ENCODE data around the gene PPIH. TPM values are rescaled to one million over a fixed set of nuclear protein-coding genes. Genes with fewer than 3 reads are reported as not detected.

Gene PPIH
- total and polyA plus RNA-seq, 2 of the 13 experiments (the other 11 are each of a cell fraction or from before 2014, with no cell fraction given), result 29.9 to 72.6 TPM

GRCh38 chr1:42657981-42658876, at the start of gene PPIH (continued):
- no peak for TF ChIP-seq ZNF597 (CRISPR knock-in tag; IDR thresholded peaks at IDR 0.05)
- TF ChIP-seq ZNF263 (CRISPR knock-in tag; IDR thresholded peaks at IDR 0.05), result 0 out of 2 replicates have a peak, but pooled peaks have one; percentile 48
- TF ChIP-seq SKIL (CRISPR knock-in tag; IDR thresholded peaks at IDR 0.05; ENCODE audit: borderline replicate concordance), result peak; percentile 66; the same call in 1 of the 2 replicates
- peak; percentile 57 for TF ChIP-seq TCF7 (IDR thresholded peaks at IDR 0.05; ENCODE audit: low read depth)
- TF ChIP-seq MEIS2 (CRISPR knock-in tag; IDR thresholded peaks at IDR 0.05), result no peak
- TF ChIP-seq ZSCAN12 (CRISPR knock-in tag; IDR thresholded peaks at IDR 0.05), result no peak
- TF ChIP-seq DRAP1 (CRISPR knock-in tag; IDR thresholded peaks at IDR 0.05), result peak; percentile 72
- TF ChIP-seq ZNF550 (CRISPR knock-in tag; IDR thresholded peaks at IDR 0.05; ENCODE audit: borderline replicate concordance), result 0 out of 2 replicates have a peak, but pooled peaks have one; percentile 85
- TF ChIP-seq KDM4B (CRISPR knock-in tag; IDR thresholded peaks at IDR 0.05), result peak; percentile 75; the same call in 1 of the 2 replicates
- no peak for TF ChIP-seq IKZF4 (CRISPR knock-in tag; IDR thresholded peaks at IDR 0.05; ENCODE audit: borderline replicate concordance, low read depth, not compliant biosample characterization)
- TF ChIP-seq ZBTB3 (CRISPR knock-in tag; IDR thresholded peaks at IDR 0.05; ENCODE audit: borderline replicate concordance, low read depth), result no peak
- 0 out of 2 replicates have a peak, but pooled peaks have one; percentile 10 for TF ChIP-seq SIX1 (CRISPR knock-in tag; IDR thresholded peaks at IDR 0.05; ENCODE audit: borderline replicate concordance)
- TF ChIP-seq ZNF879 (CRISPR knock-in tag; IDR thresholded peaks at IDR 0.05), result 0 out of 2 replicates have a peak, but pooled peaks have one; percentile 32
- peak; percentile 70; the same call in 1 of the 2 replicates for TF ChIP-seq PHF21A (CRISPR knock-in tag; IDR thresholded peaks at IDR 0.05)
- TF ChIP-seq AGO1 (IDR thresholded peaks at IDR 0.05; ENCODE audit: low read depth, low read length, poor library complexity, severe bottlenecking), result peak; percentile 86
- TF ChIP-seq HNRNPL (IDR thresholded peaks at IDR 0.05; ENCODE audit: low read depth, low read length), result peak; percentile 53; the same call in 1 of the 2 replicates
- peak; percentile 99 for TF ChIP-seq HDAC1 (CRISPR knock-in tag; IDR thresholded peaks at IDR 0.05)
- peak; percentile 59; the same call in 1 of the 2 replicates for TF ChIP-seq ZNF691 (CRISPR knock-in tag; IDR thresholded peaks at IDR 0.05; ENCODE audit: borderline replicate concordance, low read depth)
- TF ChIP-seq ZNF562 (CRISPR knock-in tag; IDR thresholded peaks at IDR 0.05; ENCODE audit: borderline replicate concordance), result peak; percentile 63; the same call in 1 of the 2 replicates
- no peak for TF ChIP-seq ADNP (CRISPR knock-in tag; IDR thresholded peaks at IDR 0.05)
- TF ChIP-seq BRD4 (CRISPR knock-in tag; IDR thresholded peaks at IDR 0.05), result no peak
- TF ChIP-seq ZFP90 (CRISPR knock-in tag; IDR thresholded peaks at IDR 0.05; ENCODE audit: borderline replicate concordance), result no peak
- no peak; the same call in 1 of the 2 replicates for TF ChIP-seq BCL6 (CRISPR knock-in tag; IDR thresholded peaks at IDR 0.05)
- peak; percentile 91 for TF ChIP-seq KDM2A (CRISPR knock-in tag; IDR thresholded peaks at IDR 0.05; ENCODE audit: borderline replicate concordance, low read depth)
- peak; percentile 51; the same call in 1 of the 2 replicates for TF ChIP-seq ZMYM3 (CRISPR knock-in tag; IDR thresholded peaks at IDR 0.05)
